NB4 (cell line): ENCODE results near the gene SERPINI1.

Source experiments
- CTCF ChIP-seq: IDR thresholded peaks from one replicate; pipeline ENCODE4 v1.5.1; 2012; ENCODE audit warnings: low read depth, low read length
- MAX ChIP-seq: IDR thresholded peaks from 2 replicates; pipeline ENCODE4 v1.6.1; 2011; ENCODE audit warnings: low read depth, low read length
- POLR2A ChIP-seq: IDR thresholded peaks from 2 replicates; pipeline ENCODE4 v1.6.1; 2011; ENCODE audit warnings: mild to moderate bottlenecking; ENCODE audit not compliant: insufficient read length; ENCODE audit errors: extremely low read depth

- TF ChIP-seq CTCF = no peak
- TF ChIP-seq POLR2A = no peak
- TF ChIP-seq MAX = no peak
Observed at GRCh38 chr3:167816953-167817352, 81.4 kb downstream of the SERPINI1 start.
